GM10266 (cell line): ENCODE measurements around the gene PLA2G2A.

ENCODE experiments used
- DNase-seq: peaks from one replicate; pipeline ENCODE4 v3.0.0; 2012; ENCODE audit errors: extremely low spot score
- TF ChIP-seq, protein P1 (sequence below): IDR thresholded peaks from 2 replicates; pipeline ENCODE4 v1.5.1; 2012; ENCODE audit warnings: mild to moderate bottlenecking, low read depth; ENCODE audit not compliant: control insufficient read depth, insufficient read depth; ENCODE audit errors: missing control alignments

The PLA2G2A gene

DNA sequence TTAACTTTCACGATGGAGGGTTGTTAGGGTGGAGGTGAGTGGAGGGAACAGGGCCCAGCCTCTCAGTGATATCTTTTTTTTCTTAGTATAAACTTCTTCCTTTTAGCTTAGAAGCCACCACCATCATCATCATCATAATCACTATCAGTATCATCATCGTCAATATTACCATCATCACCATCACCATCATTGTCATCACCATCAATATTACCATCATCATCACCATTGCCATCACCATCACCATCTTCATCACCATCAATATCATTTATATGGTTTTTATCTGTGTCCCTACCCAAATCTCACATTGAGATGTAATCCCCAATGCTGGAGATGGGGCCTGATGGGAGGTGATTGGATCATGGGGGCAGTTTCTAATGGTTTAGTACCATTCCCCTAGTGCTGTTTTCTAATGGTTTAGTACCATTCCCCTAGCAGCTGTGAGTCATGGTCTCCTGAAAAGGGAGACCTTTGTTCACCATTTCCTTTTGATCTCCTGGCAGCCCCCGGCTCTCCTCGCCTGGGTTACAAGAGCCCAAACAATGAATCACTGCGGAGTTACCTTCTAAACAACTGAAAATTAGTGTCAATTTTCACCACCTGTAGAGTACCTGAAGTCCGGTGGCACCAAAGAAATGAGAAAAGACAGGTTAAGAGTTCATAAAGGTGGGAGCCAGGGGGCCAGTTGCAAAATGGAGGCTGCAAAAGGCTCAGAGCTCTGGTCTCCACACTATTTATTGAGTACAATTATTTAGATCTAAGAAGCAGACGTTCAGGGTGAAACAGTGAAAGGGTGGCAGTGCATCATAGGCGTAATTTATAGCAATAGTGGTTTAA is 52.9 kb downstream of the PLA2G2A start:
- TF ChIP-seq, protein P1, sequence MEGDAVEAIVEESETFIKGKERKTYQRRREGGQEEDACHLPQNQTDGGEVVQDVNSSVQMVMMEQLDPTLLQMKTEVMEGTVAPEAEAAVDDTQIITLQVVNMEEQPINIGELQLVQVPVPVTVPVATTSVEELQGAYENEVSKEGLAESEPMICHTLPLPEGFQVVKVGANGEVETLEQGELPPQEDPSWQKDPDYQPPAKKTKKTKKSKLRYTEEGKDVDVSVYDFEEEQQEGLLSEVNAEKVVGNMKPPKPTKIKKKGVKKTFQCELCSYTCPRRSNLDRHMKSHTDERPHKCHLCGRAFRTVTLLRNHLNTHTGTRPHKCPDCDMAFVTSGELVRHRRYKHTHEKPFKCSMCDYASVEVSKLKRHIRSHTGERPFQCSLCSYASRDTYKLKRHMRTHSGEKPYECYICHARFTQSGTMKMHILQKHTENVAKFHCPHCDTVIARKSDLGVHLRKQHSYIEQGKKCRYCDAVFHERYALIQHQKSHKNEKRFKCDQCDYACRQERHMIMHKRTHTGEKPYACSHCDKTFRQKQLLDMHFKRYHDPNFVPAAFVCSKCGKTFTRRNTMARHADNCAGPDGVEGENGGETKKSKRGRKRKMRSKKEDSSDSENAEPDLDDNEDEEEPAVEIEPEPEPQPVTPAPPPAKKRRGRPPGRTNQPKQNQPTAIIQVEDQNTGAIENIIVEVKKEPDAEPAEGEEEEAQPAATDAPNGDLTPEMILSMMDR = no peak
- DNase-seq = no peak
